BE2C (cell line): ENCODE results near the gene BICD2.

Experiments
- DNase-seq: peaks from one replicate; pipeline ENCODE4 v3.0.0-alpha.2; 2020
- H3K27me3 ChIP-seq: fragments of 250-450 bp; sonication (Bioruptor Pico); 2 replicates; pipeline ENCODE4 v1.5.1; 2020; ENCODE audit warnings: mild to moderate bottlenecking
- H3K36me3 ChIP-seq: fragments of 250-450 bp; sonication (Bioruptor Pico); 2 replicates; pipeline ENCODE4 v1.5.1; 2020; ENCODE audit warnings: mild to moderate bottlenecking
- H3K4me1 ChIP-seq: fragments of 250-450 bp; sonication (Bioruptor Pico); 2 replicates; pipeline ENCODE4 v1.5.1; 2020
- H3K4me3 ChIP-seq: 2 replicates; pipeline ENCODE4 v1.5.1; 2011; ENCODE audit warnings: low read depth, low read length
- H3K9me3 ChIP-seq: fragments of 250-450 bp; sonication (Bioruptor Pico); 2 replicates; pipeline ENCODE4 v1.5.1; 2020
- CTCF ChIP-seq: IDR thresholded peaks from 2 replicates; pipeline ENCODE4 v1.5.1; 2012; ENCODE audit warnings: mild to moderate bottlenecking, low read depth, low read length

Gene BICD2

GRCh38 chr9:92735636-92736562, 28.7 kb downstream of the BICD2 start:
- DNase-seq = peak; percentile 80
- Histone ChIP-seq H3K4me1 (peaks cover 20% of the 10 kb centered on the region), H3K9me3 (no peaks in the 10 kb centered on the region), H3K36me3 (no peaks in the 10 kb centered on the region), H3K4me3 (no peak overlapping the region; the same call in 1 of the 2 replicates), H3K27me3 (no peaks in the 10 kb centered on the region)
- TF ChIP-seq CTCF = no peak

GRCh38 chr9:92734931-92735635, 29.6 kb downstream of the BICD2 start:
- peak; percentile 61 for DNase-seq
- Histone ChIP-seq H3K9me3 (no peaks in the 10 kb centered on the region), H3K27me3 (no peaks in the 10 kb centered on the region), H3K36me3 (no peaks in the 10 kb centered on the region), H3K4me3 (no peak overlapping the region), H3K4me1 (peaks cover 26% of the 10 kb centered on the region)
- TF ChIP-seq CTCF = no peak

GRCh38 chr9:92730897-92731296, 33.7 kb downstream of the BICD2 start:
- Histone ChIP-seq H3K4me3 (no peak overlapping the region), H3K27me3 (no peaks in the 10 kb centered on the region), H3K36me3 (peaks cover 34% of the 10 kb centered on the region), H3K4me1 (peaks cover 16% of the 10 kb centered on the region), H3K9me3 (no peaks in the 10 kb centered on the region)
- DNase-seq = no peak
- no peak for TF ChIP-seq CTCF

- no peak for DNase-seq
- Histone ChIP-seq H3K9me3 (no peaks in the 10 kb centered on the region), H3K27me3 (no peaks in the 10 kb centered on the region), H3K4me3 (no peak overlapping the region), H3K36me3 (peaks cover 41% of the 10 kb centered on the region), H3K4me1 (peaks cover 9% of the 10 kb centered on the region)
- TF ChIP-seq CTCF = no peak
Measured at GRCh38 chr9:92729735-92730155, 34.9 kb downstream of the BICD2 start.

- peaks cover 41% of the 10 kb centered on the region for H3K36me3 ChIP-seq
- no peak overlapping the region for H3K4me3 ChIP-seq
- no peaks in the 10 kb centered on the region for H3K27me3 ChIP-seq
- H3K9me3 ChIP-seq = no peaks in the 10 kb centered on the region
- TF ChIP-seq CTCF = peak; percentile 66
- H3K4me1 ChIP-seq = peaks cover 6% of the 10 kb centered on the region; the same call in 1 of the 2 replicates
- peak; percentile 66 for DNase-seq
Measured at GRCh38 chr9:92728831-92729734, 35.5 kb downstream of the BICD2 start.
